ENCODE data around the gene FAM20C. TPM values are rescaled to one million over a fixed set of nuclear protein-coding genes. Genes with fewer than 3 reads are reported as not detected.
"Not testable (repeated sequence)": the region's sequence is repeated elsewhere in the genome, so short reads cannot be mapped to it uniquely, and the experiment has no call there.

FAM20C gene
- total RNA-seq, 4 donors from 2014 or later: 3.8 to 28.8 (median 16.4) TPM

DNA sequence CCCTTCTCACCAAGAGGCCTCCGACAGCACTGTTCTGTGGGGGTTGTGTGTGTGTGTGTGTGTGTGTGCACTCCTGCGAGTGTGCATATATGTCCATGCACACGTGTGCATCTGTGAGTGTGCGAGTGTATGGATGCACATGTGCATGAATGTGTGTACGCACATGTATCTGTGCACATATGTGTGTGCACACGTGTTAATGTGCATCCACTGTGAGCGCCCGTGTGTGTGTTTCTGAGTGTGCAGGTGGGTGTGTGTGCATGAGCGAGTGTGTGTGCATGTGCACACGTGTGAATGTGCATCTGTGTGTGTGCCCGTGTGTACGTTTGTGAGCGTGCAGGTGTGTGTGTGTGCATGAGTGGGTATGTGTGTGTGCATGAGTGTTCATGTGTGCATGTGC is 49.1 kb downstream of the FAM20C start:
- no peak for TF ChIP-seq POLR2A (IDR thresholded peaks at IDR 0.05)
- DNase-seq: no peak
- H3K4me1 ChIP-seq: no peaks in the 10 kb centered on the region
- H3K36me3 ChIP-seq: no peaks in the 10 kb centered on the region
- no peak overlapping the region for H3K4me3 ChIP-seq
- H3K27me3 ChIP-seq: no peaks in the 10 kb centered on the region
- intact Hi-C loops (cut with DNase I; ENCODE audit: low total_unique reads): no loop called here
- no peak overlapping the region for H3K27ac ChIP-seq
- no peaks in the 10 kb centered on the region for H3K9me3 ChIP-seq

DNA sequence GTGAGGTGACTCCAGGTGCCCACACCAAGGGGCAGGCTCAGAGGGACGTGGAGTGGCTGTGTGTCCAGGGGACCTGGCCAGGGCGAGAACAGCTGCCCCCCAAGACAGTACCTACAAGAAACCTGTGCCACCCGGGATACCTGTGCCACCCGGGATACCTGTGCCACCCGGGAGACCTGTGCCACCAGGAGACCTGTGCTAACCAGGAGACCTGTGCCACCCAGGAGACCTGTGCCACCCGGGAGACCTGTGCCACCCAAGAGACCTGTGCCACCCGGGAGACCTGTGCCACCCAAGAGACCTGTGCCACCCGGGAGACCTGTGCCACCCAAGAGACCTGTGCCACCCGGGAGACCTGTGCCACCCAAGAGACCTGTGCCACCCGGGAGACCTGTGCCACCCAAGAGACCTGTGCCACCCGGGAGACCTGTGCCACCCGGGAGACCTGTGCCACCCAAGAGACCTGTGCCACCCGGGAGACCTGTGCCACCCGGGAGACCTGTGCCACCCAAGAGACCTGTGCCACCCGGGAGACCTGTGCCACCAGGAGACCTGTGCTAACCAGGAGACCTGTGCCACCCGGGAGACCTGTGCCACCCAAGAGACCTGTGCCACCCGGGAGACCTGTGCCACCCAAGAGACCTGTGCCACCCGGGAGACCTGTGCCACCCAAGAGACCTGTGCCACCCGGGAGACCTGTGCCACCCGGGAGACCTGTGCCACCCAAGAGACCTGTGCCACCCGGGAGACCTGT is 50.6 kb downstream of the FAM20C start:
- H3K4me3 ChIP-seq; H3K36me3 ChIP-seq; H3K4me1 ChIP-seq; H3K27ac ChIP-seq; H3K9me3 ChIP-seq; DNase-seq; H3K27me3 ChIP-seq; intact Hi-C loops (cut with DNase I; ENCODE audit: low total_unique reads): not testable (repeated sequence)

DNA sequence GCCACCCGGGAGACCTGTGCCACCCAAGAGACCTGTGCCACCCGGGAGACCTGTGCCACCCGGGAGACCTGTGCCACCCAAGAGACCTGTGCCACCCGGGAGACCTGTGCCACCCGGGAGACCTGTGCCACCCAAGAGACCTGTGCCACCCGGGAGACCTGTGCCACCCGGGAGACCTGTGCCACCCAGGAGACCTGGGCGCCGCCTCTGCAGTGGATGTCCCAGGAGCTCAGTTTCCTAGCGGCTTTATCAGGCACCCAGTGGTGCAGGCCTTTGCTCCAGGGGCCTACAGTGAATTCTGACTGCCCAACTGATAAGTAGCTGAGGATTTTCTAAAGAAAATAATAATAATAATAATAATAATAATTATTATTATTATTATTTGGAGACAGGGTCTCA is 51.2 kb downstream of the FAM20C start:
- H3K4me3 ChIP-seq; H3K27me3 ChIP-seq; DNase-seq; H3K4me1 ChIP-seq; intact Hi-C loops (cut with DNase I; ENCODE audit: low total_unique reads); H3K9me3 ChIP-seq; H3K27ac ChIP-seq; H3K36me3 ChIP-seq: not testable (repeated sequence)

DNA sequence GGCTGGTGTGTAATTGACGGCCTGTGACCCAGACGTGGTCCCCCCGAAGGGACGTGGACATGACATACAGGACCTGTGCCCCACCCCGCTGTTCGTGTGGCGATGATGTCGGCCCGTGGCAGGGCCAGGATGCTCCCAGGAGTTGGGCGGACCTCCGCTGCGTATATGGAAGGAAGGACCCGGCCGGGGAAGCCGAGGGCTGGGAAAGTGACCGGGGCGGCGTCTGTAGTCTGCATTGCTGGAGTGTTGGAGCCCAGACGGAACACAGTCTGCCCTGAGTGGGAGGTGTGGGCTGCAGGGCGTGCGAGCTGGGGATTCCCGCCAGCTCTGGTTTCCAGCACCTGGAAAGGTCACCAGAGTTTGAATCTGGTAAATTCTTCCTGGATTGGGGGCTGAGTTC is 52.6 kb downstream of the FAM20C start:
- no peaks in the 10 kb centered on the region for H3K27me3 ChIP-seq
- DNase-seq: no peak
- H3K4me3 ChIP-seq: no peak overlapping the region
- H3K4me1 ChIP-seq: no peaks in the 10 kb centered on the region
- TF ChIP-seq, protein P1, sequence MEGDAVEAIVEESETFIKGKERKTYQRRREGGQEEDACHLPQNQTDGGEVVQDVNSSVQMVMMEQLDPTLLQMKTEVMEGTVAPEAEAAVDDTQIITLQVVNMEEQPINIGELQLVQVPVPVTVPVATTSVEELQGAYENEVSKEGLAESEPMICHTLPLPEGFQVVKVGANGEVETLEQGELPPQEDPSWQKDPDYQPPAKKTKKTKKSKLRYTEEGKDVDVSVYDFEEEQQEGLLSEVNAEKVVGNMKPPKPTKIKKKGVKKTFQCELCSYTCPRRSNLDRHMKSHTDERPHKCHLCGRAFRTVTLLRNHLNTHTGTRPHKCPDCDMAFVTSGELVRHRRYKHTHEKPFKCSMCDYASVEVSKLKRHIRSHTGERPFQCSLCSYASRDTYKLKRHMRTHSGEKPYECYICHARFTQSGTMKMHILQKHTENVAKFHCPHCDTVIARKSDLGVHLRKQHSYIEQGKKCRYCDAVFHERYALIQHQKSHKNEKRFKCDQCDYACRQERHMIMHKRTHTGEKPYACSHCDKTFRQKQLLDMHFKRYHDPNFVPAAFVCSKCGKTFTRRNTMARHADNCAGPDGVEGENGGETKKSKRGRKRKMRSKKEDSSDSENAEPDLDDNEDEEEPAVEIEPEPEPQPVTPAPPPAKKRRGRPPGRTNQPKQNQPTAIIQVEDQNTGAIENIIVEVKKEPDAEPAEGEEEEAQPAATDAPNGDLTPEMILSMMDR (IDR thresholded peaks at IDR 0.05): no peak
- TF ChIP-seq POLR2A (IDR thresholded peaks at IDR 0.05): no peak
- no peaks in the 10 kb centered on the region for H3K36me3 ChIP-seq
- intact Hi-C loops (cut with DNase I; ENCODE audit: low total_unique reads): no loop called here
- no peaks in the 10 kb centered on the region for H3K9me3 ChIP-seq
- peak overlapping the region in 1 of 2 donors; percentile 34 for H3K27ac ChIP-seq

DNA sequence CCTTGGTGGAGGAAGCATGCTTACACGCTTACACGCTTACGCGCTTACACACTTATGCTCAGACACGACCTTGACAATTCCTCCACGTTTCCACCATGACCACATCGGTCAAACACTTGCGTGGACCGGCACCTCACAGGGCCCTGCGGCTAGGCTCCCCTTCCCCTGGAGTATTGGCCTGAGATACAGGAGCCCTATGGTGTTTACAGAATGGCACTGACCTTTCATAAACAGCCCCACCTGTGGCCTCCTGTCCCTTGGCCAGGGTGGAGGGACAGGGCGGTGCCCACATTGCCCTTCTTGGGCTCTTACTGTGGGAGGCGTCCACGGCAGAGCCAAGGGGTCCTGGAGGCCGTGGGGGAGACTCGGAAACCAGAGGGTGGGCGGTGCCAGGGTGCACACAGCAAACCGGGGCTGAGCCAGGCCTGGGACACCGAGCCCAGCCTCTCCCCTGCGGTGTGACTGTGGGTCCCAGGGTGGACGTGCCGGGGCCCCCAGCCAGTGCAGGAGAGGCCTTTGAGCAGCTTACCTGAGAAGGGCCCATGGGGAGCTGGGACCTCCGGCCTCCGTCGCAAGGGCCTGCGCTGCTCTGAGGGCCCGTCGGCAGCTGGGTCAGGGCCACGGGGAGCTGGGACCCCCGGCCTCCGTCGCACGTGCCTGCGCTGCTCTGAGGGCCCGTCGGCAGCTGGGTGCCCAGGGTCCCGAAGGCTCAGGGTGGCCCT is 53.4 kb downstream of the FAM20C start:
- H3K27me3 ChIP-seq: no peaks in the 10 kb centered on the region
- no peaks in the 10 kb centered on the region for H3K4me1 ChIP-seq
- no peaks in the 10 kb centered on the region for H3K36me3 ChIP-seq
- H3K9me3 ChIP-seq: no peaks in the 10 kb centered on the region
- H3K27ac ChIP-seq: no peak overlapping the region
- TF ChIP-seq, protein P1 (IDR thresholded peaks at IDR 0.05): no peak
- DNase-seq: no peak
- no peak overlapping the region for H3K4me3 ChIP-seq
- intact Hi-C loops (cut with DNase I; ENCODE audit: low total_unique reads): no loop called here

DNA sequence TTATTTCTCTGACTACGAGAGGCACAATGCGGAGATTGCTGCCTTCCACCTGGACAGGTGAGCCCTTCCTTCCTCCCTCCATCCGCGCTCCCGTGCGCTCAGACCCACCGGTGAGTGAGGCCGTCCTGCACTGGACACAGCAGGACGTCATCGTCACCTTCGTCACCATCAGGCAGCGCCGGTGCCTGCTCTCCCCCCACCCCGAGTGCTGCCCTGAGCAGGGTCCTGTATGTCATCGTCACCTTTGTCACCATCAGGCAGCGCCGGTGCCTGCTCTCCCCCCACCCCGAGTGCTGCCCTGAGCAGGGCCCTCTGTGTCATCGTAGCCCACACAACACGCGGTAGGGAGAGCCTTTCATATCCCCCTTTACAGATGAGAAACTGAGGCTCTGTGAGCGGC is 54.1 kb downstream of the FAM20C start:
- no peak for DNase-seq
- no peak for TF ChIP-seq POLR2A (IDR thresholded peaks at IDR 0.05)
- TF ChIP-seq, protein P1 (IDR thresholded peaks at IDR 0.05): no peak
- Histone ChIP-seq H3K27me3 (no peaks in the 10 kb centered on the region), H3K36me3 (no peaks in the 10 kb centered on the region), H3K9me3 (no peaks in the 10 kb centered on the region), H3K4me1 (no peaks in the 10 kb centered on the region), H3K27ac (no peak overlapping the region), H3K4me3 (no peak overlapping the region)
- intact Hi-C loops (cut with DNase I; ENCODE audit: low total_unique reads): no loop called here
